HG03521 (cell line): ENCODE data around the gene SLC8A2.

Experiments used
- ATAC-seq: cut with Tn5 transposase; IDR thresholded peaks from one replicate; pipeline ENCODE4 v1.9.1; 2021; ENCODE audit warnings: mild to moderate bottlenecking, moderate library complexity; ENCODE audit not compliant: unreplicated experiment

Gene SLC8A2

GRCh38 chr19:47464675-47465419, 6.8 kb downstream of the SLC8A2 start:
- ATAC-seq, result no peak

- no peak for ATAC-seq
Observed at GRCh38 chr19:47461876-47462275, 9.8 kb downstream of the SLC8A2 start.

GRCh38 chr19:47459477-47459876, 12.2 kb downstream of the SLC8A2 start:
- no peak for ATAC-seq

- ATAC-seq, result no peak
Observed at GRCh38 chr19:47458672-47459071, 13.0 kb downstream of the SLC8A2 start.

GRCh38 chr19:47456721-47457474, 14.8 kb downstream of the SLC8A2 start:
- ATAC-seq, result no peak

GRCh38 chr19:47450478-47450877, 21.2 kb downstream of the SLC8A2 start:
- no peak for ATAC-seq

GRCh38 chr19:47448360-47448727, 23.3 kb downstream of the SLC8A2 start:
- no peak for ATAC-seq

GRCh38 chr19:47447470-47448359, 24.0 kb downstream of the SLC8A2 start:
- no peak for ATAC-seq

- ATAC-seq, result no peak
Observed at GRCh38 chr19:47446534-47447469, 24.9 kb downstream of the SLC8A2 start.

GRCh38 chr19:47445937-47446402, 25.7 kb downstream of the SLC8A2 start:
- ATAC-seq, result no peak

GRCh38 chr19:47445527-47445926, 26.2 kb downstream of the SLC8A2 start:
- no peak for ATAC-seq

- no peak for ATAC-seq
Observed at GRCh38 chr19:47444388-47444821, 27.3 kb downstream of the SLC8A2 start.

GRCh38 chr19:47443331-47443730, 28.4 kb downstream of the SLC8A2 start:
- no peak for ATAC-seq

GRCh38 chr19:47438793-47439220, 32.9 kb downstream of the SLC8A2 start:
- no peak for ATAC-seq

GRCh38 chr19:47437500-47437899, 34.2 kb downstream of the SLC8A2 start:
- no peak for ATAC-seq

GRCh38 chr19:47436712-47437401, 34.8 kb downstream of the SLC8A2 start:
- no peak for ATAC-seq

- no peak for ATAC-seq
Observed at GRCh38 chr19:47435883-47436417, 35.7 kb downstream of the SLC8A2 start.

- ATAC-seq, result no peak
Observed at GRCh38 chr19:47435196-47435595, 36.5 kb downstream of the SLC8A2 start.

- ATAC-seq, result no peak
Observed at GRCh38 chr19:47434088-47434487, 37.6 kb downstream of the SLC8A2 start.
